ENCODE data around the gene P2RY14. TPM values are rescaled to one million over a fixed set of nuclear protein-coding genes. Genes with fewer than 3 reads are reported as not detected.

P2RY14 gene
- total RNA-seq, 1 donor from 2014 or later: not detected

DNA sequence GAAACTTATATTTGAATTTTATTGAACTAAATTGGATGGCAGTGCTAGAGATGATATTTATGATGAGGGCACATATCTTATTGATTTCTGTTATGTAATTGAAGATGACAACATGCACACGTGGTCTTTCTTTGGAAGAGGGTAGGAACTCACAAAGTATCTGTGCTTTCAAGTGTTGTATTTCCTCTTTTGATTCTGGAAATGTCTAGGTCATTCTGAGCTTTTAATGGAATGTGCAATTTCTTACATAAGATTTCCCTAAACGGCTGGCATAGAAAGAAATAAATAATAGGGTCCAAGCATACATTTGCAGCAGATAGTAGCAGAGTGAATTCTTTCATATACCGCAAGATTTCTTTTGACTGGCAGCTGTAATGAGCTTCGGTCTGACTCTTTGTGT, 65.2 kb downstream of the P2RY14 start:
- H3K4me3 Mint-ChIP-seq (ENCODE audit: unreplicated experiment): no peak overlapping the region
- TF ChIP-seq CTCF (IDR thresholded peaks at IDR 0.05): no peak
- H3K27me3 Mint-ChIP-seq (ENCODE audit: low read depth): no peaks in the 10 kb centered on the region
- no peak overlapping the region for H3K27ac Mint-ChIP-seq (ENCODE audit: unreplicated experiment)
- DNase-seq (ENCODE audit: low spot score): no peak
- H3K9me3 Mint-ChIP-seq (ENCODE audit: low read depth): no peaks in the 10 kb centered on the region
- no peaks in the 10 kb centered on the region for H3K36me3 Mint-ChIP-seq (ENCODE audit: low read depth)
- peaks cover 38% of the 10 kb centered on the region for H3K4me1 Mint-ChIP-seq (ENCODE audit: low read depth)

DNA sequence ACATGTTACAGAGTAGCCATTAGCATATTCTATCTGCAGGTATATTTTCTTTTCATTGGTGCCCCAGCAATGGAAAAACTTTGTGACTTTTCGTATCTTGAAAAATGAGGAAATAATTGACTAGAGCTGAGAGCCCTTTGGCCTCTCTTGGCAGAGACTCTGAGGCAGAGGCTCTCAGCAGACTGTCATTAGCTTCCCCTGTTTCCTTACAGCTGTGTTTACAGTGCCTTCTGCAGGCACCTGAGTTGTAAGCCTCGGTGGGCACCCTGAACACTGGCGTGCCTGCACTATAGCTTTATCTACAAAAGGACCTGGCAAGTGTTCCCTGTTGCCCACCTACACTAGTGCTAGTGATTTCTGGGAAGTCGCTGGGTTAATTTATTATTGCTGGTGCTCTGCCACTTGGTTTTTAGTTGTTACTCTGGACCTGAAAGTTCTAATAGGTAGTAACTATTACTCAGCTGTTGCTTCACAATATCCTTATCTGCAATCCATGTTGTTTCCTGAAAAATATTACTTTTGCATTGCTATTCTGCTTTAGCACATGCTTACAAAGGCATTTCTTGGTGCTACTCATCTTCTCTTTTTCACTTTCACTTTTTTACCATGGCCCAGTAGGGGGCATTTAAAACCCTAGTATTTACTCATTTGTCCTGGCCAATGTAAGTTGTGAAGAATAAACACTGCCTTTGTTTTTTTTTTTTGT, 67.5 kb downstream of the P2RY14 start:
- no peak for DNase-seq (ENCODE audit: low spot score)
- H3K4me3 Mint-ChIP-seq (ENCODE audit: unreplicated experiment): no peak overlapping the region
- no peaks in the 10 kb centered on the region for H3K9me3 Mint-ChIP-seq (ENCODE audit: low read depth)
- no peaks in the 10 kb centered on the region for H3K36me3 Mint-ChIP-seq (ENCODE audit: low read depth)
- peaks cover 35% of the 10 kb centered on the region for H3K4me1 Mint-ChIP-seq (ENCODE audit: low read depth)
- TF ChIP-seq CTCF (IDR thresholded peaks at IDR 0.05): peak; percentile 36
- no peaks in the 10 kb centered on the region for H3K27me3 Mint-ChIP-seq (ENCODE audit: low read depth)
- H3K27ac Mint-ChIP-seq (ENCODE audit: unreplicated experiment): no peak overlapping the region

DNA sequence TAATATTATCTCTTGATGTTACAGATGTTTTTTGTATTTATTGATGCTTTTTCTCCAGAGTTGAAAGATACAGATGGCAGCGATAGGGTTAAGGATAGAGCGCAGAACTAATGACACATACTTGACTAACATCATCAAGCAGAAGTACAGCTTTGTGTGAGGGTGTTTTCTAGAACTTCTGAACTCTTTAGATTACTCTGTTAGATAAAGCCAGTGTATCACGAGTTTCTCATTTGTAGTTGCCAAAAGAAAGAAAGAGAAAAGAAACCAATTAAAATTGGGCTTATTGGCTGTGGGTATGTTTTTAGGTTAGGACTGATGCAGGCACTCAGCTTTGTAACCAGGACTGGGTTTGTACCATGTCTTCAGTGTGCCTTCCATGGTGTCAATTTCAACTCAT, 68.7 kb downstream of the P2RY14 start:
- no peak for DNase-seq (ENCODE audit: low spot score)
- TF ChIP-seq CTCF (IDR thresholded peaks at IDR 0.05): no peak
- no peak overlapping the region for H3K4me3 Mint-ChIP-seq (ENCODE audit: unreplicated experiment)
- H3K36me3 Mint-ChIP-seq (ENCODE audit: low read depth): no peaks in the 10 kb centered on the region
- no peaks in the 10 kb centered on the region for H3K9me3 Mint-ChIP-seq (ENCODE audit: low read depth)
- H3K27me3 Mint-ChIP-seq (ENCODE audit: low read depth): no peaks in the 10 kb centered on the region
- H3K27ac Mint-ChIP-seq (ENCODE audit: unreplicated experiment): no peak overlapping the region
- H3K4me1 Mint-ChIP-seq (ENCODE audit: low read depth): peaks cover 34% of the 10 kb centered on the region

- H3K27me3 Mint-ChIP-seq (ENCODE audit: low read depth): no peaks in the 10 kb centered on the region
- no peak for DNase-seq (ENCODE audit: low spot score)
- no peak for TF ChIP-seq CTCF (IDR thresholded peaks at IDR 0.05)
- no peak overlapping the region for H3K4me3 Mint-ChIP-seq (ENCODE audit: unreplicated experiment)
- no peaks in the 10 kb centered on the region for H3K36me3 Mint-ChIP-seq (ENCODE audit: low read depth)
- H3K9me3 Mint-ChIP-seq (ENCODE audit: low read depth): no peaks in the 10 kb centered on the region
- H3K4me1 Mint-ChIP-seq (ENCODE audit: low read depth): peaks cover 34% of the 10 kb centered on the region
- no peak overlapping the region for H3K27ac Mint-ChIP-seq (ENCODE audit: unreplicated experiment)
Measured at GRCh38 chr3:151206201-151206600, 72.1 kb downstream of the P2RY14 start.

GRCh38 chr3:151205482-151205881, 72.9 kb downstream of the P2RY14 start:
- Mint-ChIP-seq H3K27ac (ENCODE audit: unreplicated experiment) (no peak overlapping the region), H3K4me3 (ENCODE audit: unreplicated experiment) (no peak overlapping the region), H3K4me1 (ENCODE audit: low read depth) (peaks cover 29% of the 10 kb centered on the region), H3K9me3 (ENCODE audit: low read depth) (no peaks in the 10 kb centered on the region), H3K27me3 (ENCODE audit: low read depth) (no peaks in the 10 kb centered on the region), H3K36me3 (ENCODE audit: low read depth) (no peaks in the 10 kb centered on the region)
- no peak for DNase-seq (ENCODE audit: low spot score)
- no peak for TF ChIP-seq CTCF (IDR thresholded peaks at IDR 0.05)

All from chondrocyte (in vitro differentiated cells).